Inflammatory macrophage (primary cell): ENCODE measurements around the gene CRIP2.

Experiments used
- DNase-seq, 2 donors: peaks; one replicate each; pipeline ENCODE4 v3.0.0-alpha.2; 2020 to 2022

Gene CRIP2

GRCh38 chr14:105477660-105478397 lies 3.2 kb downstream of the CRIP2 start:
- no peak for DNase-seq

GRCh38 chr14:105478398-105479251 lies 4.0 kb downstream of the CRIP2 start:
- DNase-seq: no peak

GRCh38 chr14:105479431-105480158 lies 5.0 kb downstream of the CRIP2 start:
- no peak for DNase-seq

- DNase-seq: no peak
Measured at GRCh38 chr14:105480199-105480746, 5.7 kb downstream of the CRIP2 start.

GRCh38 chr14:105480807-105481801 lies 6.5 kb downstream of the CRIP2 start:
- DNase-seq: peak; percentile 81 to 84

GRCh38 chr14:105481886-105482457 lies 7.4 kb downstream of the CRIP2 start:
- DNase-seq: peak; percentile 95 to 96

- DNase-seq: no peak
Measured at GRCh38 chr14:105482486-105483110, 8.0 kb downstream of the CRIP2 start.

GRCh38 chr14:105483300-105484068 lies 8.9 kb downstream of the CRIP2 start:
- no peak for DNase-seq

- peak in 1 of 2 donors; percentile 4 for DNase-seq
Measured at GRCh38 chr14:105484069-105484996, 9.7 kb downstream of the CRIP2 start.

GRCh38 chr14:105484997-105485393 lies 10.4 kb downstream of the CRIP2 start:
- no peak for DNase-seq

GRCh38 chr14:105485739-105486162 lies 11.1 kb downstream of the CRIP2 start:
- DNase-seq: no peak

- DNase-seq: no peak
Measured at GRCh38 chr14:105486163-105486973, 11.7 kb downstream of the CRIP2 start, which contains the start of gene CRIP1. CRIP1 (plus strand) TSS chr14:105486886; CDS start chr14:105487260, 374 bp downstream.

GRCh38 chr14:105486974-105487448 lies 12.4 kb downstream of the CRIP2 start:
- no peak for DNase-seq

- peak; percentile 72 to 74 for DNase-seq
Measured at GRCh38 chr14:105487449-105487985, 12.9 kb downstream of the CRIP2 start.

GRCh38 chr14:105487986-105488777 lies 13.6 kb downstream of the CRIP2 start:
- no peak for DNase-seq
